K562 (cell line): Measurements from ENCODE around the gene APLP1. TPM values are rescaled to one million over a fixed set of nuclear protein-coding genes. Genes with fewer than 3 reads are reported as not detected.
A peak's percentile ranks its signal among the peaks of the same experiment; 100 is the strongest.

Source experiments
- ATAC-seq: fragments of 200-7000 bp; cut with Tn5 transposase; 3 replicates; pipeline ENCODE4 v1.9.1; 2020; ENCODE audit warnings: moderate library complexity
- BruUV-seq: library from RNA; stranded (reverse); fragments of 400-500 nt; replicated peaks from 2 replicates; lab custom pipeline; 2021; lab: Mats Ljungman, UMichigan
- CTCF ChIA-PET: fragments of 300-600 bp; formaldehyde crosslinking; extraction: SDS; loops from one replicate; lab custom pipeline; 2021; ENCODE audit warnings: low intra/inter-chr PET ratio; lab: Yijun Ruan, JAX
- POLR2A ChIA-PET: fragments of 300-600, 350-650 bp; sonication (Branson Sonifier 250); formaldehyde crosslinking; extraction: SDS; loops from one replicate; lab custom pipeline; 2021; ENCODE audit warnings: antibody characterized with exemption, inconsistent platforms; lab: Yijun Ruan, JAX
- DNase-seq, 4 experiments: peaks; one replicate each; pipeline versions ENCODE4 v3.0.0 to v3.0.0-alpha.2; 2011 to 2018; ENCODE audit warnings: low spot score in 3 of 4, mixed read lengths in 3 of 4; ENCODE audit errors: extremely low read depth in 1 of 4
- FAIRE-seq: peaks from 2 replicates; lab custom pipeline; 2011; peaks lifted over from hg19 to GRCh38; lab: Jason Lieb, UNC
- H2AFZ ChIP-seq: 2 replicates; pipeline ENCODE4 v1.6.0; 2011; ENCODE audit warnings: low read depth, low read length, control low read depth, inconsistent platforms
- H3K27ac ChIP-seq: fragments of 200-600 bp; 3 replicates; pipeline ENCODE4 v1.8.0; 2011; ENCODE audit warnings: low read depth, mild to moderate bottlenecking, control low read depth, inconsistent platforms, low read length, moderate library complexity, mixed read lengths; ENCODE audit errors: extremely low read depth
- H3K27me3 ChIP-seq, 2 experiments: fragments of 300-600 bp in 1 of 2; 2 replicates in 1 of 2; 3 replicates in 1 of 2; pipeline versions ENCODE4 v1.6.0 to v1.8.0; 2011; ENCODE audit warnings: inconsistent platforms in 2 of 2, low read length in 2 of 2, mild to moderate bottlenecking in 1 of 2, mixed read lengths in 1 of 2, moderate library complexity in 1 of 2; ENCODE audit not compliant: control insufficient read depth in 2 of 2, insufficient read depth in 2 of 2
- H3K36me3 ChIP-seq: fragments of 300-600 bp; 3 replicates; pipeline ENCODE4 v1.8.0; 2011; ENCODE audit warnings: mild to moderate bottlenecking, low read length, inconsistent platforms; ENCODE audit not compliant: control insufficient read depth, insufficient read depth
- H3K4me1 ChIP-seq, 2 experiments: fragments of 200-600 bp in 1 of 2; replicated peaks in 1 of 2; 2 replicates in 1 of 2; 3 replicates in 1 of 2; pipeline versions ENCODE4 v1.5.1 to v1.8.0; 2011; ENCODE audit warnings: inconsistent platforms in 2 of 2, low read length in 2 of 2, mild to moderate bottlenecking in 1 of 2, mixed read lengths in 1 of 2, moderate library complexity in 1 of 2; ENCODE audit not compliant: control insufficient read depth in 2 of 2, insufficient read depth in 2 of 2
- H3K4me2 ChIP-seq: 2 replicates; pipeline ENCODE4 v1.6.1; 2011; ENCODE audit warnings: low read length, control low read depth, inconsistent platforms, mixed read lengths; ENCODE audit not compliant: insufficient read depth
- H3K4me3 ChIP-seq: fragments of 200-600 bp; sonication (generic), shearing (Covaris generic); 2 replicates; pipeline ENCODE4 v1.5.1; 2016; ENCODE audit warnings: control low read depth, inconsistent platforms
- H3K79me2 ChIP-seq: fragments of 200-600 bp; 3 replicates; pipeline ENCODE4 v1.8.0; 2011; ENCODE audit warnings: low read length, inconsistent platforms; ENCODE audit not compliant: control insufficient read depth, insufficient read depth
- H3K9ac ChIP-seq, 2 experiments: 2 replicates each; pipeline versions ENCODE4 v1.6.0 to v1.6.1; 2011; ENCODE audit warnings: low read depth in 2 of 2, low read length in 2 of 2, control low read depth in 1 of 2, inconsistent platforms in 1 of 2, mild to moderate bottlenecking in 1 of 2, mixed read lengths in 1 of 2; ENCODE audit not compliant: insufficient read depth in 1 of 2
- H3K9me1 ChIP-seq: one replicate; pipeline ENCODE4 v1.6.0; 2011; ENCODE audit warnings: inconsistent platforms, mild to moderate bottlenecking, low read length, moderate library complexity; ENCODE audit not compliant: control insufficient read depth, insufficient read depth
- H3K9me3 ChIP-seq: replicated peaks from 2 replicates; pipeline ENCODE4 v1.5.1; 2011; ENCODE audit warnings: low read depth, low read length, inconsistent platforms; ENCODE audit not compliant: control insufficient read depth, insufficient read depth
- H4K20me1 ChIP-seq: replicated peaks from 2 replicates; pipeline ENCODE4 v1.6.1; 2011; ENCODE audit warnings: low read length, inconsistent platforms, mixed read lengths; ENCODE audit not compliant: control insufficient read depth, insufficient read depth
- CBX2 ChIP-seq: fragments of 200-600 bp; sonication (generic); IDR thresholded peaks from one replicate; pipeline ENCODE4 v1.6.1; 2012; ENCODE audit warnings: mild to moderate bottlenecking, low read length, inconsistent platforms; ENCODE audit not compliant: insufficient read depth, poor library complexity, severe bottlenecking
- EGR1 ChIP-seq: fragments of 450-650 bp; conservative IDR thresholded peaks from 2 replicates; pipeline ENCODE4 v1.6.1; 2017; ENCODE audit warnings: mild to moderate bottlenecking
- KAT8 ChIP-seq: fragments of 450-650 bp; IDR thresholded peaks from 2 replicates; pipeline ENCODE4 v1.6.1; 2016; ENCODE audit warnings: low read depth, mild to moderate bottlenecking
- PHB2 ChIP-seq: fragments of 450-650 bp; IDR thresholded peaks from 2 replicates; pipeline ENCODE4 v1.6.1; 2017; ENCODE audit warnings: low read depth
- SIN3B ChIP-seq: fragments of 450-650 bp; IDR thresholded peaks from 2 replicates; pipeline ENCODE4 v1.6.1; 2017; ENCODE audit warnings: low read depth, mild to moderate bottlenecking, moderate library complexity
- ZBTB49 ChIP-seq: sonication (generic); formaldehyde crosslinking; IDR thresholded peaks from 2 replicates; pipeline ENCODE4 v1.8.0; 2022; ENCODE audit warnings: missing genetic modification reagents, mild to moderate bottlenecking, borderline replicate concordance
- ZFP1 ChIP-seq: fragments of 450-650 bp; formaldehyde crosslinking; IDR thresholded peaks from 2 replicates; pipeline ENCODE4 v1.4.0; 2020; ENCODE audit warnings: mild to moderate bottlenecking, mixed read lengths
- WGBS: fragments of 100-300 bp; shearing (Covaris generic); methylation state at CpG from one replicate; pipeline ENCODE4 v1.1.6; 2016; ENCODE audit warnings: low coverage, mixed read lengths; ENCODE audit not compliant: insufficient coverage; ENCODE audit errors: missing lambda C conversion rate; 5-methylcytosine and 5-hydroxymethylcytosine counted together
- in situ Hi-C: fragments of 300-500 bp; cut with MboI; formaldehyde crosslinking; loops from 4 replicates; pipeline ENCODE4 v1.15.0; 2018; ENCODE audit warnings: inconsistent platforms, mixed read lengths
- intact Hi-C: fragments of 100-400 bp; cut with micrococcal nuclease; formaldehyde crosslinking; loops from 2 replicates; pipeline ENCODE4 v1.14.2; 2022
- polyA plus RNA-seq, 8 experiments: library from polyadenylated mRNA; depleted of rRNA in 4 of 8; stranded (reverse) in 5 of 8; unstranded in 3 of 8; fragments of >200 nt; fragmentation: Nextera tagmentation in 2 of 8; fragmentation: Illumina TruSeq in 1 of 8; extraction: Ambion mirVana in 2 of 8; extraction: Trizol in 1 of 8; gene quantifications; 2 replicates each; pipeline versions ENCODE4 v1.2.1 to v1.2.3, GENCODE V29; 2011 to 2014; ENCODE audit warnings: inconsistent platforms in 1 of 8, missing spikeins in 1 of 8
- total RNA-seq, 7 experiments: library from RNA; depleted of rRNA in 6 of 7; stranded (reverse); fragments of >200 nt in 6 of 7; fragmentation: Illumina TruSeq in 2 of 7; extraction: Trizol in 2 of 7; gene quantifications; 2 replicates each; pipeline versions ENCODE4 v1.2.1 to v1.2.3, GENCODE V29; 2011 to 2021; ENCODE audit warnings: low replicate concordance in 1 of 7

The APLP1 gene
- total and polyA plus RNA-seq, 9 of the 15 experiments (the other 6 are each of a cell fraction or from before 2014, with no cell fraction given): 0.69 to 9.9 (median 4.7) TPM

GRCh38 chr19:35874392-35874930 lies 6.1 kb downstream of the APLP1 start (continued):
- TF ChIP-seq PHB2 (no peak), CBX2 (no peak), ZBTB49 (CRISPR knock-in tag) (no peak), SIN3B (no peak)

- ChIA-PET CTCF (no interaction called here), POLR2A (interaction anchor here (1.1 to 1.4 kb wide), 2 partner anchors 9 to 16 kb away, joined by 5 to 9 read pairs; no protein-coding TSS in a partner anchor)
- no peaks in the 10 kb centered on the region for H3K36me3 ChIP-seq
- WGBS: 7% methylated on average over 19 of the region's 23 CpGs
- H3K27me3 ChIP-seq: peaks cover 13 to 32% of the 10 kb centered on the region in 2 experiments; a peak in 4 of 5 replicates
- H3K4me3 ChIP-seq: no peak overlapping the region
- H3K9me3 ChIP-seq: no peaks in the 10 kb centered on the region
- no peak overlapping the region for H2AFZ ChIP-seq
- ATAC-seq (peak; percentile 26; the same call in 2 of the 3 replicates), FAIRE-seq (no peak), DNase-seq (peak in 1 of 4 experiments; percentile 43)
- no peak overlapping the region; a peak in 1 of 4 replicates for H3K9ac ChIP-seq
- no peaks in the 10 kb centered on the region for H3K9me1 ChIP-seq
- H3K4me2 ChIP-seq: no peak overlapping the region
- H4K20me1 ChIP-seq: peaks cover 13% of the 10 kb centered on the region; the same call in 1 of the 2 replicates
- no peaks in the 10 kb centered on the region for H3K79me2 ChIP-seq
- intact Hi-C loops: no loop called here
- peaks cover 8 to 18% of the 10 kb centered on the region in 2 experiments; a peak in 4 of 5 replicates for H3K4me1 ChIP-seq
- in situ Hi-C loops: no loop called here
- no TSS peak for BruUV-seq
- no peak for TF ChIP-seq KAT8
- peak; percentile 82 for TF ChIP-seq EGR1
- TF ChIP-seq ZFP1 (CRISPR knock-in tag): no peak
- H3K27ac ChIP-seq: no peak overlapping the region
These were observed 10.7 kb downstream of the APLP1 start for GRCh38 chr19:35879068-35879467.
